CD4-positive, alpha-beta T cell treated with Interleukin-15 for 1 hour (primary cell): ENCODE data around the gene WDR48.
"Not testable (repeated sequence)": the region's sequence is repeated elsewhere in the genome, so short reads cannot be mapped to it uniquely, and the experiment has no call there.

ENCODE experiments used
- DNase-seq: peaks from one replicate; pipeline ENCODE4 v3.0.0-alpha.2; 2020

Gene WDR48

GRCh38 chr3:39051649-39052561, at the start of gene WDR48, which contains the start of gene SCN11A:
Gene WDR48 (plus strand): TSS chr3:39052016. CDS start chr3:39052026, 10 bp downstream.
Gene SCN11A (minus strand): TSS chr3:39051944. CDS start chr3:38950362, 101,582 bp downstream.
- peak; percentile 95 for DNase-seq

DNA sequence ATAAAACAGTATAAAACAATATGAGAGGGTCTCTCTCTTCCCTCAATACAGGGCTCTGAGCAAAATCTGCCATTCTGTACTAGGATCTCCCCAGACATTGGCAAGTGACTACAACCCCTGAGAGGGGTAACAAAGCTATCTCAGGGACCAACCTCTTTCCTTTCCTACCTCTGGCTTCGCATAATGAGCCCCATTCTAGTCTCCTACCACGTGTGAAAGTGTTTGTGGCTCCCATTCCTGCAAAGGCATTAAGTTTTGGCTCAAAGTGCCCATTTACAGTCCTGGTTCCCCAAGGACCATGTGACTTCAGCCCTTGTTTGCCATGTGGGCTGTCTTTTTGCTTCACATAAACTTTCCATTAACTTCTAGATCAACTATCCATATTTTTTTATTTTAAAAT, 46.5 kb upstream of the WDR48 start:
- no peak for DNase-seq

GRCh38 chr3:39011191-39011736, 40.6 kb upstream of the WDR48 start:
- DNase-seq = no peak

DNA sequence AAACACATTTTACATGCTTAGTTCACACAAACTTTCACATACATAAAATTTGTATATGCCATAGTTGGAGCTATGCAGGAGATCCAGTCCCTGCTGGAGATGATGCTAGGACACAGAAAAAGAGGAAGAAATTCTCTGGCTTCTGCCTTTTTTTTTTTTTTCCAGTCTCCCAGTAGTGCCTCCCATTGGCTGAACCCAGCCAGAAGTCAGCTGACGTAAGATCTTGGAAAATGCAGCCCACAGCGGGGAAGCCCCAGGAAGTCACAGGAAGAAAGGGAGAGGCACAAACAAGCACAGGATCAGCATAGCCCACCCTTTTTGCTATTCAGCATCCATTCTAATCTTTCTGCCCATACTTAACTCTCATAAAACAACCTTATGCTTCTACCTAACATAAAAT, 38.5 kb upstream of the WDR48 start:
- no peak for DNase-seq

- no peak for DNase-seq
Measured at GRCh38 chr3:39013921-39014509, 37.8 kb upstream of the WDR48 start.

DNA sequence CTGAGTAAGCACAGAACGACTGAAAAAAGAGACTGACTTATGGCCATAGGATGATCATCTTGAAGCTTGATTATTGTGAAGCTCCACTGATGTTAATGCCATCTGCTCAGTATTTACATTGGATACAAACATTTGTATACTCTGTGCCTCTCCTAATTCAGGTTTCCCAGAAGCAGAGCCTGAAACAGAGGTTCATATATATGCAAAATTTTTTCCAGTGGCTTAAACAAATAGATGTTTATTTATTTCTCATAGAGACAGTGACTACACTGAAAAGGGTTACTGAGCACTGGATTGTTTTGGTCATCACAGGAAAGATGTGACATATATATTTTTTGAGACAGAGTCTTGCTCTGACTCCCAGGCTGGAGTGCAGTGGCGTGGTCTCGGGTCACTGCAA, 36.4 kb upstream of the WDR48 start:
- no peak for DNase-seq

DNA sequence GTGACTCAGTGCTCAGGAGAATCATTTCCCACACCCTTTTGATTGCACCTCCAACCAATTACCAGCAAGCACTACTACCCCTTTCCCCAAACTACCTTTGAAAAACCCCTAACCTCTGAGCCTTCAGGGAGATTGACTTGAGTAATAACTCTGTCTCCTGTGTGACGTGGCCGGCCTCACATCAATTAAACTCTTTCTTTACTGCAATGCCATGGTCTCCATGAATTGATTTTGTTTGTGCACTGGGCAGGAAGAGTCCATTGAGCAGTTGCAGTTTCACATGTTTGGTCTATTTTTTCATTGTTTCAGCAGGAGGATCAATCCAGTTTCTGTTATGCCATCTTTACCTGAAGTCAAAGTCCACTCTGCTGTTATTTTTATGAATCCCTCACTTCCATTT, 32.5 kb upstream of the WDR48 start:
- DNase-seq = no peak

DNA sequence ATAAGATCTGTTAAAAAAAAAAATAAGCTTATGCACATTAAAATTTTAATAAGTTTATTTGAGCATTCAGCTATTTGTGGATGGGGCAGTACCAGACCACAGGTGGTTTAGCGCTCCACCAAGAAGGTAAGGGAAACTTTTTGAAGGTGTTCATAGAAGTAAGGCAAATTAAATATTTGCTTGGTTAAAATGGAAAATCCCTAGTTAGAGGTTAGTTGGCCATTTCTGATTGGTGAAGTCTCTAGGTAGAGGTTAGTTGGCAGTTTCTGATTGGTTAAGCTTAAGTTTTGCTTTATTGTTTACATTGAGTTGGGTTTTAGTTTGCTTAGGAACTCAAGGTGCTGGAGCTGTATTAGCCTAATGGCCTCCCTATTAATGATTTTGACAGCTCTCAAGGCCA, 30.8 kb upstream of the WDR48 start:
- no peak for DNase-seq

DNA sequence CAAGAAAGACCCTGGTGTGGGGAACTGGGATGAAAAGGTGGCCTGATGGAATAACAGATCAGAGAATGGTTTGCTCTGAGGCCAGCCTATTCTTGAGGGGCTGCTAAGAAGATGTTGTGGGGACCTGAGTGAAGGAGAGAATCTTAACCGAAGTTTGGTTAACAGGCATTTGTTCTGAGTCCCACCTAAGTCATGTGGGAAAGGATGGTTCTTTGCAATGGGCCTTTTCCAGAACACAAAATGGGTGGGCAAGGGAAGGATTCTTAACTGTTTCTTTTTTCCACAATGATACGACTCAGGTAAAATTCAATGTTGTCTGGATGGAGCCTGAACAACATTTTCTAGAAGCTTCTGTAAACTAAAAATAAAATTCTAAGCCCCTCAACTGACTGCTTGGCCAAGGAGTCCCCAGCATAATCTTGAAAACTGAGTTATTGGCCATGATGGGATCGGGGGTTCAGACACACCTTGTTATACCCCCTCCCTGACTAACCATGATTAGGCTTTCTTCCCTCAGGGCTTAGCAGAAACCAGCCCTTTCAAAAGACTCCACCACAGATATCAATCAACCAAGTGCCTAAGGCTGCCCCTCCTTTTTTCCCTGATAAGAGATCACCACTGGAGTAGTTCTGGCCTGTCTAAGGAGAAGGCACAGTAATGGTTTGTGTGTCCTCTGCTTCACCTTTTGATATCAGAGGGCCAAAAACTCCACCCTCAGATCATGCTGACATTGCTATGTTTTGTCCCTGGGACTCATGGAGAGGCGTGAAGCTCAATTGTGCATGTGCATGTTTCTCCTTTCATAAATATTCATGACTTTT, 30.1 kb upstream of the WDR48 start:
- DNase-seq = no peak

- no peak for DNase-seq
Measured at GRCh38 chr3:39022286-39022630, 29.6 kb upstream of the WDR48 start.

DNA sequence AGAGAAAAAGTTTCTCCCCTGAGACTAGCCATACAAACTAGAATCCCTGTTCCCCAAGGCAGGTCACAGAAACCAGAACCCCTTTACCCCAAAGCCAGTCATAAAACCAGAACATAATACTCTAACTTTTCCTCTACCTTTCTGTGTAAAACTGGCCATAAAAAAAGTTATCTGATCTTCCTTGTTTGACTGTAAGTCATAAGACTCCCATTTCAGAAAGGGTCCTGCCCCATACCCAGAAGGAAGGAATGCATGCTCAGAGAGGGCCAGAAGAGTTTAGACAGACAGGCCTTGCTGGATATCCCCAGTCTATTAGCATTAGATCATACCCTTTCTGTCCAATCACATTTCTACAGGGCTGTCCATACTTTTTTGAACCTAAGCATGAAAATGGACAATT, 27.3 kb upstream of the WDR48 start:
- no peak for DNase-seq

GRCh38 chr3:39025222-39025970, 26.4 kb upstream of the WDR48 start:
- no peak for DNase-seq

- no peak for DNase-seq
Measured at GRCh38 chr3:39028546-39028945, 23.3 kb upstream of the WDR48 start.

DNA sequence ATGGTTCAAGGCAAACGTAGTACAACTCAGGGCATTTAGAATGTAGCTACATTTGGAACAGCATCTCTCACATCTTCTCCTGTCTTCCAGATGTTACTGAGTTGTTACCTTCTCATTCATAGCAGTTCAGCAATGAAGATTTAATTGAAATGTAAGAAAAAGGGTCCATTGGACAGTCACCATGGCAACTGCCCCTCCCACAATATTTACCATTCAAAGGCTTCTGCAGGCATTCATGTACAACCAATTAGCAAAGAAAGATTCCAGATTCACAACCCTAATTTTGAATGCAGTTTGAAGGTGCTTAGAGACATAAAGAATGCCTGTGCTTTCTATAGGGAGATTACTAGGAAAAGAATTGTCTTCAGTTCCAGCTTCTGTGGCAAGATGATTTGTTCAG, 22.3 kb upstream of the WDR48 start:
- no peak for DNase-seq

GRCh38 chr3:39038165-39038564, 13.7 kb upstream of the WDR48 start:
- no peak for DNase-seq

- DNase-seq = no peak
Measured at GRCh38 chr3:39050029-39050428, 1.8 kb upstream of the WDR48 start.

- DNase-seq = no peak
Measured at GRCh38 chr3:39052583-39052982, 767 bp downstream of the WDR48 start.

GRCh38 chr3:39053696-39054095, 1.9 kb downstream of the WDR48 start:
- no peak for DNase-seq

DNA sequence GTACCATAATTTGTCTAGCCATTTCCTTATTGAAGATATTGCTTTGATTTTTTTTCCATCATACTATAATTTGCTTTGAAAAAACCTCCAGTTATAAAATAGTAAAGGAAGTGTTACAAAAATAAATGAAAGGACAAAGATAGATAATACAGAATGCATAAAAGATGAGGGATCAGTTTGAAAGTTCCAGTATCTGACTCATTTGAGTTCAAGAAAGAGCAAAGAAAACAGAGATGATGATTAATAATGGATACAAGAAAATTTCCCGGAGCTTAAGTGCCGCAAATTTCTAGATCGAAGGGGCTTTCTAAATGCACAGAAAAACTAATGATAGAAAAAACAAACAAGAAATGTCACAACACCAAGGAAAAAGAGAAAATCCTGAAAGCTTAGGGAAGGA, 4.3 kb downstream of the WDR48 start:
- no peak for DNase-seq

DNA sequence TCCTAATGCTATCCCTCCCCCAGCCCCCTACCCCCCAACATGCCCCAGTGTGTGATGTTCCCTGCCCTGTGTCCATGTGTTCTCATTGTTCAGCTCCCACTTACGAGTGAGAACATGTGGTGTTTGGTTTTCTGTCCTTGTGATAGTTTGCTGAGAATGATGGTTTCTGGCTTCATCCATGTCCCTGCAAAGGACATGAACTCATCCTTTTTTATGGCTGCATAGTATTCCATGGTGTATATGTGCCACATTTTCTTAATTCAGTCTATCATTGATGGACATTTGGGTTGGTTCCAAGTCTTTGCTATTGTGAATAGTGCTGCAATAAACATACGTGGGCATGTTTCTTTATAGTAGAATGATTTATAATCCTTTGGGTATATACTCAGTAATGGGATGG, 9.4 kb downstream of the WDR48 start:
- DNase-seq = not testable (repeated sequence)

GRCh38 chr3:39062180-39062579, 10.4 kb downstream of the WDR48 start:
- no peak for DNase-seq

DNA sequence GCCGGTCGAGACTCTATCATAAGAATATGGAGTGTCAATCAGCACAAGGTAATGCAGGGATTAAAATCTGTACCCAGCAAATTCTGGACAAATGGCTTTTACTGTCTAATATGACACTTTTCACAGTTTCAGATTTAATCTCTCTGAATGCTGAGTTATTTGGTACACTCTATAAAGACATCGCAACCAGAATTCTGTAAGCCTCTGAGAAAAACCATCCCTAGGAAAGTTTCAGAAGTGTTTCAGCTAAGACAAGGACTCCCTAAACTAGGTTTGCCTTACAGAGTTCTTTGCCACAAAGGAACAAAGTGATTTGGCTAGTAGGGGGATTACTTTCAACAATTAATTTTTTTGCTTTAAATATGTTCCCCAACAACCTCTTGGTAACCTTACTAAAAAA, 11.3 kb downstream of the WDR48 start:
- no peak for DNase-seq

DNA sequence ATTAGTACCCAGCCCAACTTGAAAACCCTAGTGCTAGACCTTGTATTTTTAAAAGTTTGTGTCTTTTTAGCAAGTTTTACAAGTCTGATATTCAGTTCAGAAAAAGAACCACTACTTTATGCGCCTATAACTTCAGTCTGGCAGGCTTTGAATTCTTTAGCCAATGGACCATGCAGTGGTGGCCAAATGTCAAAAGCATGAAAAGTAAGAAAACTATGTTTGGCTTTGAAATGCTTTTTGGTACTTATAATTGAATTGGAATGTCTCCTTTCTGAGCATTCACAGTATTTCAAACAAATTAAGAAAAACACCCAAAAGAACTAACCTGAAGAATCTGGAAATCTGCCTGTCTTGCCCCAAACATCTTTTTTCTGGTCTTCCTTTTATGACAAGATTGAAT, 12.8 kb downstream of the WDR48 start:
- DNase-seq = no peak
